Measurements from ENCODE around the gene ARHGEF37.

ARHGEF37 gene

GRCh38 chr5:149674686-149675085 is 93.4 kb downstream of the ARHGEF37 start:
- DNase-seq (ENCODE audit: low read depth) = no peak

DNA sequence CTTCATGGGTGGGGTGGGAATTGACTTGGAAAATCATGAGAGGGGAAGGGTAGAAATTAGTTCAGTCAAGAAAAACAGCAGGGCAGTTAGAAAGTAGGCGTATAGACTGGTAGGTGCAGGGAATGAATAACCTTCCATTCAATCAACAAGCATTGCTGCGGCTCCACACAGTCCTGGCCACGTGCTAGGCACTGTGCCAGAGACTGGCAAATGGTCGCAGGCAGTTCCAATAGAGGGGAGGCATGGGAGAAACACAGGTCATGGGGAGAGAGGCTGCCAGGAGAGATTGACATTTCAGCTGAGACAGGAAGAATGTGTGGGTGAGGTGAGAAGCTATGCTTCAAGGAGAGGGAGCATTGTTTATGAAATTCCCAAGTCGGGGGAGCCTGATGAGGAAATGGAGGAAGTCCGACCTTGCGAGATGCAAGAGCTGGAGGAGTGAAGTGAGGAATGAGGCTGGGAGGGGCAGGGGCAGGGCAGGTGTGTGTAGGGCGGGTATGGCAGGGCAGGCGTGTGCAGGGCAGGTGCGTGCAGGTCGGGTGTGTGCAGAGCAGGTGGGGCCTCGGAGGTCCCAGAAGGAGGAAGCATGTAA is 94.4 kb downstream of the ARHGEF37 start:
- no peak for DNase-seq (ENCODE audit: low read depth)

DNA sequence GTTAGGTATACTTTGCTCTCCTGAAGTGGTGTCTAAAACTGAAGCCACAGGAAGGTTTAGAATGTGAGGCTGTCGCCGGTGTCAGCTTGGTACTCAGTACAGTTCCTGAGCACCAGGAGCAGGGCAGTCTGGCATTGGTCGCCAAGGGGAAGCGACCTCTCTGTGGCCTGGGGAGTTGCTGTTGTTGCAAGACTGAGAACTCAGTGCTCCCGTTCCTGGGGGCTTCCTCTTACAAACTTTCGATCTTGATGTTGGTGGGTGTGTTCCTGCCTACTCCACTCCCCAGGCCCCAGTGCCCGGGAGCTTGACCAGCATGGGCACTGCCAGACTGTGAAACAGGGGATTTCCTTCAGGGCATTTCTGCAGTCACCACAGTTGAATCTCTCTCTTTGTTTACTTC is 96.4 kb downstream of the ARHGEF37 start:
- no peak for DNase-seq (ENCODE audit: low read depth)

DNA sequence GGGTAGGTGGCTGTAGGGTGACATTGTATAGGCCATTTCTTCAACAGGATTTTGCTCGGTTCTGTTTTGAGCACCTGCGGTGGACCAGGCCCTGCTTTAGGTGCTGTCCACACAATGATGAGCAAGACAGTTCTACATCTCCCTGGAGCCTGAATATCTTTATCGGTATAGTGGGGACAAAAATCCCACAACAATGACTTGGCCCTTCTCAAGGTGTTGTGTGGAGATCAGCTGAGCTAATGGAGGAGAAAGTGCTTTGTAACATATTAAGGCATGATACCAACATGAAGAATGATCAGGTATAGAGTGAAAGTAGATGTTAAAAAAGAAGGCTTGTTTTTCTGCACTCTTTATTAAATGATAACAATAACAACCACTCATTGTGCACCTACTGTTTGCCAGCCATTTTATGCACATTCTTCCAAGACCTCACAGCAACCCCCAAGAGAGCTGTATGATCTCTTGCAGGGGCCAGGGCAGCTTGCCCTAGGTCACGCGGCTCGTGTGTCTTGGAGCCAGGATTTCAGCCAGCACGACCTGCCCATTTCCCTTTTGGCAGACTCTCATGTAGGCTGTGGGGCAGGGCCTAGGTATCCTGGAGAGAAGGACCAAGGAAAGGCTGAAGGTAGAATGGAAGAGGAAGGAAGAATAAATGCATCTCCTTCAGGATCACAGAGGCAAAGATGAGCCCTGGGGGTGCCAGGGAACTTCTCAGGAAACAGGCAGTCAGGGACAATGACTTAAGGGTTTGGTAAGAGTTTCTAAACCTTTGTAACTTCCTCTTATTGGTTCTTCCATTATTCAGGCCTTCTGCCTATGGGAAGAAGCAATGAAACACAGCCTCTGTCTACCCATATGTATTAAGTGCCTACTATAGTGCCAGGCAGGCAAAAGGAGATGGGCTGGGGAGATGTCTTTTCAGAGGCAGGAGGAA is 98.8 kb downstream of the ARHGEF37 start:
- no peak for DNase-seq (ENCODE audit: low read depth)

- DNase-seq (ENCODE audit: low read depth) = no peak
Measured at GRCh38 chr5:149680810-149681221, 99.5 kb downstream of the ARHGEF37 start.

DNA sequence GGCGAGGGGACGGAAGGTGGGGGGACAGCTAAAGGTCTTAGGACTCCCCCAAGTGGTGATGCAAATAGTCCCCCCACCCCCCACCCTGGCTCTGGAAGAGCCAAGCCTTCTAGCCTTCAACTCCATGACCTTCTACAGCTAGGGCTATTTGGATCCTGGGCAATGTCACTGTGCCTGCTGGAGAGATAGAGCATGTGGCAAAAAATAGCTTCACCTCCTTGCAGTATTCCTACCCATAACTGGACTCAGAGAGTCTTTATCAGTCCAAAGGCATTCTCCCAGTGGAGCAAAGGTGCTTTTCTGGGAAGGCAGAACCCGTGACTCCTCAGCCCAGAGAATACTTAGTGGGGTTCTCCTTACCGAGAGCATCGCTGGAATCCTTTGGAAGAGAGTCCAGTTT is 100.0 kb downstream of the ARHGEF37 start:
- DNase-seq (ENCODE audit: low read depth) = no peak

DNA sequence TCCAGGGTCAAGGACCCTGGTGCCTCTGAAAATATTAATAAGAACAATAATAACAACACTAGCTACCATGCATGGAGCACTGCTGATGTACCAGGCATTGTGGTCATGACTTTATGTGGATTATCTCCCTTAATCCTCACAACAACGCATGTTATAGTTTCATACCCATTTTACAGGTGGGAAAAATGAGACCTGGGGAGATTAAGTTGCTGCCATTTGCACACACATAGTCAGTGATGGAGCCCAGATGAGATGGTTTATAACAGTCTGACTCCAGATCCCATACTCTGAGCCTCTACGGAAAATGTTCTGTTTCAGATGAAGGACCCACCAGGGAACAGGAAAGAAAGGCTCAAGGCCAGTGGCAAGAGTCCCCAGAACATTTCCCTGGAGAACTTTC is 100.6 kb downstream of the ARHGEF37 start:
- DNase-seq (ENCODE audit: low read depth) = no peak

GRCh38 chr5:149682532-149683075 is 101.3 kb downstream of the ARHGEF37 start:
- no peak for DNase-seq (ENCODE audit: low read depth)

DNA sequence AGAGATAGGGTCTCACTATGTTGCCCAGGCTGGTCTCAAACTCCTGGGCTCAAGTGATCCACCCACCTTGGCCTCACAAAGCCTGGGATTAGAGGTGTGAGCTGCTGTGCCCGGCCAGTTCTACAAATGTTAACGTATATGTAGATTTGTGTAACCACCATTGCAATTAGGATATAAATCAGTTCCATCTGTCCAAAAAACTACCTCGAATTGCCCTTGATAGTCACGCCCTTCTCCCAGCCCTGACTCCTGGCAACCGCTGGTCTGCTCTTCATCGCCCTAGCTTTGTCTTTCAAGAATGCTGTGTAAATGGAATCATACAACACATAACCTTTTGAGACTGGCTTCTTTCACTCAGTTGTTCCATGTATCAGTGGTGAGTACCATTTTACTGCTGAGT is 102.7 kb downstream of the ARHGEF37 start:
- no peak for DNase-seq (ENCODE audit: low read depth)

DNA sequence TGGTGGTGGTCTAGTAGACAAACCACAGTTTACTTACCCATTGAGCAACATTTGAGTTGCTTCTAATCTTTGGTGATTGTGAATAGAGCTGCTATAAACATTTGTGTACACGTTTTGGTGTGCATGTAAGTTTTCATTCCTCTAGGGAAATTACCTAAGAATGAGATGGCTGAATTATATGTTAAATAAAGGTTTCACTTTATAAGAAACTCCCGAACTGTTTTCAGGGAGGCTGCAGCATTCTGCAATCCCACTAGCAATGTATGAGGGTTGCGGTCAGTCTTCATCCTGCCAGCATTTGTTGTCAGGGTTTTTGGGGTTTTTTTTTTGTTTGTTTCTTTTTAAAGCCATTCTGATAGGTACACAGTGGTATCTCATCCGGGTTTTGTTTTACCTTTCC is 103.1 kb downstream of the ARHGEF37 start:
- DNase-seq (ENCODE audit: low read depth) = no peak
